NT2/D1 (cell line): ENCODE results near the gene MATN1.

Source experiments
- SUZ12 ChIP-seq: IDR thresholded peaks from 2 replicates; pipeline ENCODE4 v1.6.1; 2011; ENCODE audit not compliant: insufficient read length, insufficient read depth; ENCODE audit errors: extremely low read depth
- YY1 ChIP-seq: IDR thresholded peaks from 2 replicates; pipeline ENCODE4 v1.6.1; 2011; ENCODE audit not compliant: insufficient read length, insufficient read depth
- ZNF274 ChIP-seq: IDR thresholded peaks from 2 replicates; pipeline ENCODE4 v1.6.1; 2011; ENCODE audit warnings: mild to moderate bottlenecking, low read depth, low read length

- no peak for TF ChIP-seq SUZ12
- no peak for TF ChIP-seq YY1
- TF ChIP-seq ZNF274 = no peak
These were observed 47.6 kb downstream of the MATN1 start for GRCh38 chr1:30675761-30676160.
